Stimulated activated CD4-positive, alpha-beta T cell treated with anti-CD3 and anti-CD28 coated beads, Interleukin-4, amount 100 ng/mL, for 1 hour (primary cell): ENCODE measurements around the gene LAMC1.

Experiments
- DNase-seq: peaks from one replicate; pipeline ENCODE4 v3.0.0-alpha.2; 2020

Gene LAMC1

GRCh38 chr1:183152180-183152579 lies 129.0 kb downstream of the LAMC1 start:
- DNase-seq = no peak

- no peak for DNase-seq
Measured at GRCh38 chr1:183155939-183156338, 132.7 kb downstream of the LAMC1 start.

GRCh38 chr1:183159960-183160359 lies 136.7 kb downstream of the LAMC1 start:
- no peak for DNase-seq

- no peak for DNase-seq
Measured at GRCh38 chr1:183161391-183161790, 138.2 kb downstream of the LAMC1 start.

- no peak for DNase-seq
Measured at GRCh38 chr1:183163316-183163715, 140.1 kb downstream of the LAMC1 start.

- no peak for DNase-seq
Measured at GRCh38 chr1:183164340-183164739, 141.1 kb downstream of the LAMC1 start.

- no peak for DNase-seq
Measured at GRCh38 chr1:183164963-183165362, 141.7 kb downstream of the LAMC1 start.

- DNase-seq = no peak
Measured at GRCh38 chr1:183165456-183165855, 142.2 kb downstream of the LAMC1 start.

GRCh38 chr1:183166454-183166853 lies 143.2 kb downstream of the LAMC1 start:
- DNase-seq = no peak

GRCh38 chr1:183167676-183168075 lies 144.5 kb downstream of the LAMC1 start:
- no peak for DNase-seq

GRCh38 chr1:183168308-183168707 lies 145.1 kb downstream of the LAMC1 start:
- no peak for DNase-seq

- no peak for DNase-seq
Measured at GRCh38 chr1:183173828-183174227, 150.6 kb downstream of the LAMC1 start.

GRCh38 chr1:183175631-183176030 lies 152.4 kb downstream of the LAMC1 start:
- no peak for DNase-seq

- no peak for DNase-seq
Measured at GRCh38 chr1:183178545-183178944, 155.3 kb downstream of the LAMC1 start.

- no peak for DNase-seq
Measured at GRCh38 chr1:183179033-183179432, 155.8 kb downstream of the LAMC1 start.

- DNase-seq = no peak
Measured at GRCh38 chr1:183180218-183180617, 157.0 kb downstream of the LAMC1 start.

GRCh38 chr1:183180634-183181056 lies 157.4 kb downstream of the LAMC1 start:
- no peak for DNase-seq

GRCh38 chr1:183185941-183186490 lies 162.8 kb downstream of the LAMC1 start, which contains the start of gene LAMC2:
Gene LAMC2 (plus strand): TSS chr1:183186264. CDS start chr1:183186353, 89 bp downstream.
- peak; percentile 20 for DNase-seq

- no peak for DNase-seq
Measured at GRCh38 chr1:183186841-183187240, 163.6 kb downstream of the LAMC1 start.

- no peak for DNase-seq
Measured at GRCh38 chr1:183188240-183188639, 165.0 kb downstream of the LAMC1 start.

- no peak for DNase-seq
Measured at GRCh38 chr1:183191833-183192232, 168.6 kb downstream of the LAMC1 start.

- no peak for DNase-seq
Measured at GRCh38 chr1:183193963-183194525, 170.8 kb downstream of the LAMC1 start.

GRCh38 chr1:183194527-183195141 lies 171.4 kb downstream of the LAMC1 start:
- DNase-seq = no peak

- no peak for DNase-seq
Measured at GRCh38 chr1:183195142-183195574, 171.9 kb downstream of the LAMC1 start.
